ENCODE data around the gene OBSCN. TPM values are rescaled to one million over a fixed set of nuclear protein-coding genes. Genes with fewer than 3 reads are reported as not detected.

Gene OBSCN
- total RNA-seq, 1 donor from 2014 or later: 5.1 TPM

- Histone ChIP-seq H3F3A (ENCODE audit: low read depth) (no peaks in the 10 kb centered on the region), H4K20me1 (ENCODE audit: low read depth) (no peaks in the 10 kb centered on the region), H3K36me3 (no peaks in the 10 kb centered on the region), H3K79me2 (ENCODE audit: low read depth) (no peaks in the 10 kb centered on the region), H3K4me2 (no peak overlapping the region), H3K9me3 (ENCODE audit: low read depth) (no peaks in the 10 kb centered on the region), H3K9ac (no peak overlapping the region), H3K27ac (no peak overlapping the region), H3K4me3 (no peak overlapping the region), H3K27me3 (no peaks in the 10 kb centered on the region), H2AFZ (replicated peaks) (no peak overlapping the region), H3K4me1 (no peaks in the 10 kb centered on the region)
- H3K9me3 Mint-ChIP-seq: peaks cover 11% of the 10 kb centered on the region
- H3K27me3 Mint-ChIP-seq (ENCODE audit: insufficient read depth, low read depth): peaks cover 2% of the 10 kb centered on the region
- H3K4me3 Mint-ChIP-seq: no peak overlapping the region
- H3K36me3 Mint-ChIP-seq: peaks cover 52% of the 10 kb centered on the region
- no peak for DNase-seq (ENCODE audit: low spot score)
- no peaks in the 10 kb centered on the region for H3K4me1 Mint-ChIP-seq
- TF ChIP-seq CTCF (IDR thresholded peaks at IDR 0.05): no peak
- TF ChIP-seq EZH2phosphoT487 (IDR thresholded peaks at IDR 0.05): no peak
- no peak for TF ChIP-seq EZH2 (IDR thresholded peaks at IDR 0.05)
- H3K27ac Mint-ChIP-seq: no peak overlapping the region
Measured at GRCh38 chr1:228228601-228229074, 20.8 kb downstream of the OBSCN start.

- peaks cover under 1% of the 10 kb centered on the region for H3K27me3 Mint-ChIP-seq (ENCODE audit: insufficient read depth, low read depth)
- Histone ChIP-seq H3K27ac (no peak overlapping the region), H3K27me3 (no peaks in the 10 kb centered on the region), H3K36me3 (no peaks in the 10 kb centered on the region), H3K9ac (no peak overlapping the region), H3K4me1 (no peaks in the 10 kb centered on the region), H4K20me1 (ENCODE audit: low read depth) (no peaks in the 10 kb centered on the region), H3K9me3 (ENCODE audit: low read depth) (no peaks in the 10 kb centered on the region), H3F3A (ENCODE audit: low read depth) (no peaks in the 10 kb centered on the region), H3K79me2 (ENCODE audit: low read depth) (no peaks in the 10 kb centered on the region), H3K4me3 (no peak overlapping the region), H2AFZ (replicated peaks) (no peak overlapping the region), H3K4me2 (no peak overlapping the region)
- H3K36me3 Mint-ChIP-seq: peaks cover 59% of the 10 kb centered on the region
- DNase-seq (ENCODE audit: low spot score): no peak
- no peak for TF ChIP-seq EZH2 (IDR thresholded peaks at IDR 0.05)
- no peak for TF ChIP-seq EZH2phosphoT487 (IDR thresholded peaks at IDR 0.05)
- H3K9me3 Mint-ChIP-seq: peaks cover 27% of the 10 kb centered on the region
- no peak overlapping the region for H3K27ac Mint-ChIP-seq
- H3K4me3 Mint-ChIP-seq: no peak overlapping the region
- H3K4me1 Mint-ChIP-seq: no peaks in the 10 kb centered on the region
Measured at GRCh38 chr1:228231189-228231588, 23.3 kb downstream of the OBSCN start.

- H3K27me3 Mint-ChIP-seq (ENCODE audit: insufficient read depth, low read depth): no peaks in the 10 kb centered on the region
- no peak for DNase-seq (ENCODE audit: low spot score)
- Histone ChIP-seq H3K79me2 (ENCODE audit: low read depth) (no peaks in the 10 kb centered on the region), H3K4me2 (no peak overlapping the region), H3K27ac (no peak overlapping the region), H3K27me3 (no peaks in the 10 kb centered on the region), H3K36me3 (no peaks in the 10 kb centered on the region), H3K9ac (no peak overlapping the region), H3K4me3 (no peak overlapping the region), H3F3A (ENCODE audit: low read depth) (peaks cover 5% of the 10 kb centered on the region), H3K4me1 (no peaks in the 10 kb centered on the region), H4K20me1 (ENCODE audit: low read depth) (no peaks in the 10 kb centered on the region), H3K9me3 (ENCODE audit: low read depth) (no peaks in the 10 kb centered on the region), H2AFZ (replicated peaks) (no peak overlapping the region)
- H3K9me3 Mint-ChIP-seq: peaks cover 36% of the 10 kb centered on the region
- no peaks in the 10 kb centered on the region for H3K4me1 Mint-ChIP-seq
- no peak for TF ChIP-seq CTCF (IDR thresholded peaks at IDR 0.05)
- TF ChIP-seq EZH2 (IDR thresholded peaks at IDR 0.05): no peak
- TF ChIP-seq EZH2phosphoT487 (IDR thresholded peaks at IDR 0.05): no peak
- no peak overlapping the region for H3K27ac Mint-ChIP-seq
- peaks cover 69% of the 10 kb centered on the region for H3K36me3 Mint-ChIP-seq
- no peak overlapping the region for H3K4me3 Mint-ChIP-seq
Measured at GRCh38 chr1:228233136-228233535, 25.3 kb downstream of the OBSCN start.

GRCh38 chr1:228234921-228235320 is 27.1 kb downstream of the OBSCN start:
- H3K4me1 Mint-ChIP-seq: no peaks in the 10 kb centered on the region
- H3K27me3 ChIP-seq: no peaks in the 10 kb centered on the region
- peaks cover 3% of the 10 kb centered on the region for H3K27me3 Mint-ChIP-seq (ENCODE audit: insufficient read depth, low read depth)
- peaks cover 50% of the 10 kb centered on the region for H3K9me3 Mint-ChIP-seq
- no peaks in the 10 kb centered on the region for H3K4me1 ChIP-seq
- no peaks in the 10 kb centered on the region for H4K20me1 ChIP-seq (ENCODE audit: low read depth)
- no peaks in the 10 kb centered on the region for H3K9me3 ChIP-seq (ENCODE audit: low read depth)
- no peak overlapping the region for H3K4me3 Mint-ChIP-seq
- TF ChIP-seq CTCF (IDR thresholded peaks at IDR 0.05) (no peak), EZH2phosphoT487 (IDR thresholded peaks at IDR 0.05) (no peak), EZH2 (IDR thresholded peaks at IDR 0.05) (no peak)
- H3K4me3 ChIP-seq: no peak overlapping the region
- no peak overlapping the region for H3K9ac ChIP-seq
- H3K4me2 ChIP-seq: no peak overlapping the region
- H3K79me2 ChIP-seq (ENCODE audit: low read depth): no peaks in the 10 kb centered on the region
- no peak overlapping the region for H3K27ac ChIP-seq
- H2AFZ ChIP-seq (replicated peaks): no peak overlapping the region
- peaks cover 78% of the 10 kb centered on the region for H3K36me3 Mint-ChIP-seq
- no peaks in the 10 kb centered on the region for H3K36me3 ChIP-seq
- no peak for DNase-seq (ENCODE audit: low spot score)
- H3F3A ChIP-seq (ENCODE audit: low read depth): peaks cover 5% of the 10 kb centered on the region
- H3K27ac Mint-ChIP-seq: no peak overlapping the region
